Measurements from ENCODE around the gene LIMCH1.

- no peak for TF ChIP-seq CHD2 (IDR thresholded peaks at IDR 0.05; ENCODE audit: low read length)
- no peak for TF ChIP-seq POLR2AphosphoS5 (IDR thresholded peaks at IDR 0.05; ENCODE audit: low read depth, low read length)
- TF ChIP-seq, protein P1, sequence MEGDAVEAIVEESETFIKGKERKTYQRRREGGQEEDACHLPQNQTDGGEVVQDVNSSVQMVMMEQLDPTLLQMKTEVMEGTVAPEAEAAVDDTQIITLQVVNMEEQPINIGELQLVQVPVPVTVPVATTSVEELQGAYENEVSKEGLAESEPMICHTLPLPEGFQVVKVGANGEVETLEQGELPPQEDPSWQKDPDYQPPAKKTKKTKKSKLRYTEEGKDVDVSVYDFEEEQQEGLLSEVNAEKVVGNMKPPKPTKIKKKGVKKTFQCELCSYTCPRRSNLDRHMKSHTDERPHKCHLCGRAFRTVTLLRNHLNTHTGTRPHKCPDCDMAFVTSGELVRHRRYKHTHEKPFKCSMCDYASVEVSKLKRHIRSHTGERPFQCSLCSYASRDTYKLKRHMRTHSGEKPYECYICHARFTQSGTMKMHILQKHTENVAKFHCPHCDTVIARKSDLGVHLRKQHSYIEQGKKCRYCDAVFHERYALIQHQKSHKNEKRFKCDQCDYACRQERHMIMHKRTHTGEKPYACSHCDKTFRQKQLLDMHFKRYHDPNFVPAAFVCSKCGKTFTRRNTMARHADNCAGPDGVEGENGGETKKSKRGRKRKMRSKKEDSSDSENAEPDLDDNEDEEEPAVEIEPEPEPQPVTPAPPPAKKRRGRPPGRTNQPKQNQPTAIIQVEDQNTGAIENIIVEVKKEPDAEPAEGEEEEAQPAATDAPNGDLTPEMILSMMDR (IDR thresholded peaks at IDR 0.05; ENCODE audit: control extremely low read depth in 1 of 3, insufficient read depth in 1 of 3, low read depth in 1 of 3, low read length in 3 of 3): no peak
- TF ChIP-seq EP300 (IDR thresholded peaks at IDR 0.05; ENCODE audit: borderline replicate concordance in 1 of 2, low read depth in 2 of 2, low read length in 2 of 2): no peak
- no peak for TF ChIP-seq CHD1 (IDR thresholded peaks at IDR 0.05; ENCODE audit: low read depth, low read length)
- TF ChIP-seq RBBP5 (IDR thresholded peaks at IDR 0.05; ENCODE audit: borderline replicate concordance, low read depth, low read length): no peak
- TF ChIP-seq KDM5A (IDR thresholded peaks at IDR 0.05; ENCODE audit: low read length): no peak
- no peak for TF ChIP-seq CBX8 (IDR thresholded peaks at IDR 0.05; ENCODE audit: borderline replicate concordance, low read depth, low read length)
- TF ChIP-seq POLR2A (IDR thresholded peaks at IDR 0.05; ENCODE audit: control extremely low read depth in 1 of 2, low read depth in 2 of 2, low read length in 2 of 2): no peak
- TF ChIP-seq SUZ12 (IDR thresholded peaks at IDR 0.05; ENCODE audit: low read length): 0 out of 2 replicates have a peak, but pooled peaks have one; percentile 24
- TF ChIP-seq, protein P2, sequence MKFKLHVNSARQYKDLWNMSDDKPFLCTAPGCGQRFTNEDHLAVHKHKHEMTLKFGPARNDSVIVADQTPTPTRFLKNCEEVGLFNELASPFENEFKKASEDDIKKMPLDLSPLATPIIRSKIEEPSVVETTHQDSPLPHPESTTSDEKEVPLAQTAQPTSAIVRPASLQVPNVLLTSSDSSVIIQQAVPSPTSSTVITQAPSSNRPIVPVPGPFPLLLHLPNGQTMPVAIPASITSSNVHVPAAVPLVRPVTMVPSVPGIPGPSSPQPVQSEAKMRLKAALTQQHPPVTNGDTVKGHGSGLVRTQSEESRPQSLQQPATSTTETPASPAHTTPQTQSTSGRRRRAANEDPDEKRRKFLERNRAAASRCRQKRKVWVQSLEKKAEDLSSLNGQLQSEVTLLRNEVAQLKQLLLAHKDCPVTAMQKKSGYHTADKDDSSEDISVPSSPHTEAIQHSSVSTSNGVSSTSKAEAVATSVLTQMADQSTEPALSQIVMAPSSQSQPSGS (IDR thresholded peaks at IDR 0.05; ENCODE audit: low read length): no peak
- no peak for TF ChIP-seq MAX (IDR thresholded peaks at IDR 0.05)
These were observed 75.4 kb downstream of the LIMCH1 start for GRCh38 chr4:41613386-41613785.
